HCT116 (cell line): ENCODE data around the gene SUN5.

Experiments
- ATF3 ChIP-seq: IDR thresholded peaks from 2 replicates; pipeline ENCODE4 v1.6.1; 2012
- CEBPB ChIP-seq: IDR thresholded peaks from 2 replicates; pipeline ENCODE4 v1.6.1; 2012; ENCODE audit warnings: low read depth
- CTCF ChIP-seq, 3 experiments: fragments of 200-600 bp in 1 of 3; sonication (generic) in 1 of 3; IDR thresholded peaks in 2 of 3; conservative IDR thresholded peaks in 1 of 3; 2 replicates each; pipeline ENCODE4 v1.5.1; 2012 to 2017; ENCODE audit warnings: low read depth in 2 of 3, low read length in 2 of 3, antibody characterized with exemption in 1 of 3, borderline replicate concordance in 1 of 3, control low read depth in 1 of 3, mild to moderate bottlenecking in 1 of 3, mixed read lengths in 1 of 3, mixed run types in 1 of 3, moderate library complexity in 1 of 3; ENCODE audit not compliant: insufficient read depth in 1 of 3
- EGR1 ChIP-seq: IDR thresholded peaks from 2 replicates; pipeline ENCODE4 v1.6.1; 2012; ENCODE audit warnings: low read depth
- EZH2 ChIP-seq: fragments of 200-600 bp; sonication (generic); IDR thresholded peaks from 2 replicates; pipeline ENCODE4 v1.6.1; 2017; ENCODE audit warnings: antibody characterized with exemption, mixed run types
- POLR2AphosphoS5 ChIP-seq: IDR thresholded peaks from 2 replicates; pipeline ENCODE4 v1.6.1; 2011; ENCODE audit warnings: mild to moderate bottlenecking, low read depth, low read length, moderate library complexity
- REST ChIP-seq: IDR thresholded peaks from 2 replicates; pipeline ENCODE4 v1.6.1; 2012; ENCODE audit warnings: low read depth
- SIN3A ChIP-seq: IDR thresholded peaks from 2 replicates; pipeline ENCODE4 v1.6.1; 2012; ENCODE audit warnings: low read depth
- SRF ChIP-seq: IDR thresholded peaks from 2 replicates; pipeline ENCODE4 v1.6.1; 2012; ENCODE audit warnings: low read depth
- ZFX ChIP-seq: fragments of 450-650 bp; IDR thresholded peaks from 2 replicates; pipeline ENCODE4 v1.6.1; 2017
- ZNF274 ChIP-seq: fragments of 200-500 bp; sonication (Bioruptor generic); IDR thresholded peaks from 2 replicates; pipeline ENCODE4 v1.6.1; 2014; ENCODE audit warnings: mild to moderate bottlenecking, low read depth, low read length, inconsistent platforms

GRCh38 chr20:32976746-32977145, 27.5 kb downstream of the SUN5 start:
- TF ChIP-seq ZFX (no peak), EZH2 (no peak), CTCF (IDR thresholded peaks at IDR 0.05 in 2 of 3, conservative IDR thresholded peaks at IDR 0.05 in 1 of 3; ENCODE audit: borderline replicate concordance in 1 of 3, insufficient read depth in 1 of 3, low read depth in 2 of 3, low read length in 2 of 3) (no peak), SRF (no peak), ATF3 (no peak), EGR1 (no peak), SIN3A (no peak), REST (no peak), POLR2AphosphoS5 (no peak), CEBPB (no peak), ZNF274 (no peak)
